ENCODE measurements around the gene EMP3. TPM values are rescaled to one million over a fixed set of nuclear protein-coding genes. Genes with fewer than 3 reads are reported as not detected.
"Not testable (repeated sequence)": the region's sequence is repeated elsewhere in the genome, so short reads cannot be mapped to it uniquely, and the experiment has no call there.

EMP3 gene
- total RNA-seq, 4 donors from 2014 or later = 14.0 to 19.3 (median 14.9) TPM

GRCh38 chr19:48315712-48316111 lies 9.6 kb upstream of the EMP3 start:
- no peak for DNase-seq
- Histone ChIP-seq H3K4me3 (replicated peaks in 1 of 3) (no peak overlapping the region), H3K9me3 (no peaks in the 10 kb centered on the region), H3K36me3 (no peaks in the 10 kb centered on the region), H3K27ac (no peak overlapping the region), H3K4me1 (peaks cover 10 to 24% of the 10 kb centered on the region in 2 donors), H3K27me3 (no peaks in the 10 kb centered on the region)
- TF ChIP-seq, protein P1, sequence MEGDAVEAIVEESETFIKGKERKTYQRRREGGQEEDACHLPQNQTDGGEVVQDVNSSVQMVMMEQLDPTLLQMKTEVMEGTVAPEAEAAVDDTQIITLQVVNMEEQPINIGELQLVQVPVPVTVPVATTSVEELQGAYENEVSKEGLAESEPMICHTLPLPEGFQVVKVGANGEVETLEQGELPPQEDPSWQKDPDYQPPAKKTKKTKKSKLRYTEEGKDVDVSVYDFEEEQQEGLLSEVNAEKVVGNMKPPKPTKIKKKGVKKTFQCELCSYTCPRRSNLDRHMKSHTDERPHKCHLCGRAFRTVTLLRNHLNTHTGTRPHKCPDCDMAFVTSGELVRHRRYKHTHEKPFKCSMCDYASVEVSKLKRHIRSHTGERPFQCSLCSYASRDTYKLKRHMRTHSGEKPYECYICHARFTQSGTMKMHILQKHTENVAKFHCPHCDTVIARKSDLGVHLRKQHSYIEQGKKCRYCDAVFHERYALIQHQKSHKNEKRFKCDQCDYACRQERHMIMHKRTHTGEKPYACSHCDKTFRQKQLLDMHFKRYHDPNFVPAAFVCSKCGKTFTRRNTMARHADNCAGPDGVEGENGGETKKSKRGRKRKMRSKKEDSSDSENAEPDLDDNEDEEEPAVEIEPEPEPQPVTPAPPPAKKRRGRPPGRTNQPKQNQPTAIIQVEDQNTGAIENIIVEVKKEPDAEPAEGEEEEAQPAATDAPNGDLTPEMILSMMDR (IDR thresholded peaks at IDR 0.05) = no peak
- TF ChIP-seq POLR2A (IDR thresholded peaks at IDR 0.05) = no peak
- intact Hi-C loops (cut with DNase I) = no loop called here
- WGBS, 2 donors = 78 to 92% methylated on average over 7 of the region's 7 CpGs

DNA sequence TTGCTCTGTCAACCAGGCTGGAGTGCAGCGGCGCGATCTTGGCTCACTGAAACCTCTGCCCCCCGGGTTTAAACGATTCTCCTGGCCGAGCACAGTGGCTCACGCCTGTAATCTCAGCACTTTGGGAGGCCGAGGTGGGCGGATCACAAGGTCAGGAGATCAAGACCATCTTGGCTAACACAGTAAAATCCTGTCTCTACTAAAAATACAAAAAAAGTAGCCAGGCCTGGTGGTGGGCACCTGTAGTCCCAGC lies 7.7 kb upstream of the EMP3 start:
- WGBS, 2 donors = 32 to 37% methylated on average over 9 of the region's 9 CpGs
- DNase-seq = peak; percentile 75 to 76
- H3K9me3 ChIP-seq; H3K27me3 ChIP-seq; intact Hi-C loops (cut with DNase I); H3K4me3 ChIP-seq (replicated peaks in 1 of 3); H3K36me3 ChIP-seq: not testable (repeated sequence)
- Histone ChIP-seq H3K27ac (peak overlapping the region; percentile 75 to 89 (median 75)), H3K4me1 (peaks cover 22 to 35% of the 10 kb centered on the region in 2 donors)

- no peak overlapping the region for H3K4me3 ChIP-seq (replicated peaks in 1 of 3)
- no peaks in the 10 kb centered on the region for H3K9me3 ChIP-seq
- peaks cover 22 to 40% of the 10 kb centered on the region in 2 donors for H3K4me1 ChIP-seq
- H3K27me3 ChIP-seq = no peaks in the 10 kb centered on the region
- H3K36me3 ChIP-seq = no peaks in the 10 kb centered on the region
- peak overlapping the region; percentile 75 to 89 (median 75) for H3K27ac ChIP-seq
- no peak for TF ChIP-seq POLR2A (IDR thresholded peaks at IDR 0.05)
- TF ChIP-seq, protein P1 (IDR thresholded peaks at IDR 0.05) = no peak
- DNase-seq = peak in 1 of 2 donors; percentile 42
- 93 to 97% methylated on average over 20 to 21 of the region's 21 CpGs for WGBS, 2 donors
- intact Hi-C loops (cut with DNase I) = no loop called here
Observed at GRCh38 chr19:48318286-48318987, 6.9 kb upstream of the EMP3 start.

DNA sequence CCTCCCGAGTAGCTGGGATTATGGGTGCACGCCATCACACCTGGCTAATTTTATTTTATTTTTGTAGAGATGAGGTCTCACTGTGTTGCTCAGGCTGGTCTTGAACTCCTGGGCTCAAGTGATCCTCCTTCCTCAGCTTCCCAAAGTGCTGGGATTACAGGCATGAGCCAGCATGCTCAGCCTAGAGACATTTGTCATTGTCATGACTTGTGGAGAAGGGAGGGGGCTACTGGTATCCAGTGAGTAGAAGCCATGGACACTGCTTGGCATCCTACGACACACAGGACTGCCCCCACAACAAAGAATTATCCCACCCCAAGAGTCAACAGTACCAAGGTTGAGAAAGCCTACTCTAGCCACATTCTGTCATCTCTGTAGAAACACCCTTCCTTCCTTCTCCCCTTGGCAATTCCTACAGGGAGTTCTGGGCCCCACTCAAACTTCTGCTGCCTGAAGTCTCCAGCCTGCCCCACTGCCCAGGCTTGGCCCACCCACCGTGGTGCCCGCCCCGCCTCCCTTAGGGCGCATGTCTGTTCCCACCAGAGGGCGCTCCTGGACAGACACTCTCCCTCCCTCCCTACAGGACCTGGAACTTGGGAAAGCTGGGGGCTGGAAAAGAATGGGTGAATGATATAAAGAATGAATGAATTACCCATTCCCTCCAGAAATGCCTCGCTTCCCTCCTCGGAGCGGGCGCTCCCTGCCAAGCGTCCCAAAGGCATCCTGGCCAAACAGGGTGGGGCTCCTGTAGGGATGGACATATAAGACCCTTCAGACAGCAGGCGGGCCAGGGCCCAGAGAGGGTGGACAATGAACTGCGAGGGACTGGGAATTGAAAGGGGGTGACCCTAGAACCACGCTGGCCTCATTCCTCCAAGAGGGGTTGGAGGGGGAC lies 5.5 kb upstream of the EMP3 start:
- 38 to 64% methylated on average over 16 of the region's 16 CpGs for WGBS, 2 donors
- H3K27me3 ChIP-seq = no peaks in the 10 kb centered on the region
- peak; percentile 73 to 78 for DNase-seq
- peak overlapping the region; percentile 30 to 98 (median 98) for H3K27ac ChIP-seq
- H3K4me1 ChIP-seq = peaks cover 22 to 44% of the 10 kb centered on the region in 2 donors
- H3K9me3 ChIP-seq = no peaks in the 10 kb centered on the region
- TF ChIP-seq POLR2A (IDR thresholded peaks at IDR 0.05) = no peak
- TF ChIP-seq, protein P1 (IDR thresholded peaks at IDR 0.05) = peak in 5 of 6 experiments; percentile 30 to 73 (median 55)
- no peaks in the 10 kb centered on the region for H3K36me3 ChIP-seq
- H3K4me3 ChIP-seq (replicated peaks in 1 of 3) = no peak overlapping the region
- intact Hi-C loops (cut with DNase I) = no loop called here

DNA sequence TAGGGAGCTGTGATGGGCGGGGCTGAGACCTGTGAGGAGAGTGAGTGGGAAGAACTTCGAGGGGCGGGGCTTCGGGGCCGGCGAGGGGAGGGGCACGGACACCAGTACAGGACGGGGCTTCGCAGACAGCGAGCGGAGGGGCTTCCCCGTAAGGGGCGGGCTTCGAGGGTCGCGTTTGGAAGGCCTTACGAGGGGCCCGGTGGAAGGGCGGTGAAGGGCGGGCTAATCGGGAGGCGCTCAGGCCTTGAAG lies 4.1 kb upstream of the EMP3 start:
- Histone ChIP-seq H3K9me3 (no peaks in the 10 kb centered on the region), H3K4me1 (peaks cover 30 to 55% of the 10 kb centered on the region in 2 donors), H3K4me3 (replicated peaks in 1 of 3) (peak overlapping the region in 2 of 3 donors; percentile 24 to 36), H3K27me3 (no peaks in the 10 kb centered on the region), H3K36me3 (no peaks in the 10 kb centered on the region), H3K27ac (peak overlapping the region; percentile 97 to 98 (median 98))
- whole genome bisulfite sequencing, 2 donors = 2 to 4% methylated on average over 15 to 16 of the region's 22 CpGs
- peak; percentile 99 for DNase-seq
- TF ChIP-seq POLR2A (IDR thresholded peaks at IDR 0.05) = no peak
- TF ChIP-seq, protein P1 (IDR thresholded peaks at IDR 0.05) = no peak
- intact Hi-C loops (cut with DNase I) = no loop called here

All from thyroid gland (tissue), 4 donors.